NCI-H1105 (cell line): ENCODE results near the gene RCN2.

Experiments used
- DNase-seq: peaks from one replicate; lab custom pipeline; 2025; lab: John Stamatoyannopoulos, UW

The RCN2 gene

DNA sequence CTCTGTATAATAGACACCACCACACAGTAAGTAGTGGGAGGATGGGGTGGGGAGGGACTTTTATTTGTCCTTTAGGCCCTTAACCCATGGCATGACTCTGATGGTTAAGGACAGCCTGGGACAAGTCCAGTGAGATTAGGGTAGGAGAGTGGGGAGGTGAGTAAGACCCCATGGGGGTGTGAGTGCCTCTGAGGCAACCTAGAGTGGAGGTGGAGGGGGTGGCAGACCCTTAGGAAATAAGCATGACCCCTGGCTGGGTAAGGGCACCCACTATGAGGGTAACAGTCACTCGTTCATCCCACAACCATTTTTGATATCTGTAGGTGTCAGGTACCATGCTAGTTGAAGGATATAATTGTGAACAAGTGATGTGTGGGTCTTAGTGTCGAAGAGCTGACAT lies 42.4 kb downstream of the RCN2 start:
- DNase-seq = no peak

DNA sequence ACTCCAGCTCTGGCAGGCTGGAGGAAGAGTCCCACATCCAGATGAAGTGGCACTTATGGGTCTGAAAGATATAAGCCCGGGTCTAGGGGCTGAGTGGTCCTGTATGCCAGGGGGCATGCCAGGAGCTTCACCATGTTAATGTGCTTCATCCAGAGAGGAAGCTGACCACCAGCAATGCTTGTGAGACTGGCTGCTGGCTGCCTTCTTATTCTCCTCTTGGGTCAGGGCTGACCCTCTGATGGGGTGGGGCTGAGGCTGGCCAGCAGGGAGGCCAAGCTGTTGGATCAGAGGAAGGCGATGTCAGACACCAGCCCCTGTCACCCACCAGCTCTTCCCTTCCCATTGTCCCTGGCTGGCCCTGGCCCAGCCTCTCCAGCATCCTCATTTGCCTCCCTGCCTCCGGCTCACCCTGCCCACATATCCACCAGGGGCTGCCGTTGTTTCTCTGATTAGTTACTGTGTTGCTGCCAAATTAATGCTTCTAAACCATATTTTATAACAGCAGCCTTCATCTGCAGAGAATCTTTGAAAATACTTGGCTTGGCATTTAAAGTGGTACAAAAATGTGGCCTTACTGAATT lies 43.0 kb downstream of the RCN2 start:
- DNase-seq = no peak

DNA sequence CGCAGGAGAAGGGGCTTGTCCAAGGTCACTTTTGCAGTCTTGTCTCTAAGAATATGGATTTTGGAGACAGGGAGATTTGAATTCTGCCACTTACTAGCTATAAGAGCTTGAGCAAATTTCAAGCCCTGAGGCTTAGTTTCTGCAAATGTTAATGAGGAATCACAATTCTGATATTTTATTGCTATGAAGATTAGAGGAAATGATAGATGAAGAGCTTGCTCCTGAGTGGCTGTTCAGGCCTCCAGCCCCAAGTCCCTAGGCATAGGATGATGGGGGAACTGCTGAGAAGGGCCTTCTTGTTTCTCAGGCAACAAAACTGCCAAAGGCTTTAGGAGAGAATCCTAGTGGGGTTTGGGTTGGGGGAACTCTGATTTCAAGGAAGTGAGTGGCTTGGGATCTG lies 44.6 kb downstream of the RCN2 start:
- no peak for DNase-seq

DNA sequence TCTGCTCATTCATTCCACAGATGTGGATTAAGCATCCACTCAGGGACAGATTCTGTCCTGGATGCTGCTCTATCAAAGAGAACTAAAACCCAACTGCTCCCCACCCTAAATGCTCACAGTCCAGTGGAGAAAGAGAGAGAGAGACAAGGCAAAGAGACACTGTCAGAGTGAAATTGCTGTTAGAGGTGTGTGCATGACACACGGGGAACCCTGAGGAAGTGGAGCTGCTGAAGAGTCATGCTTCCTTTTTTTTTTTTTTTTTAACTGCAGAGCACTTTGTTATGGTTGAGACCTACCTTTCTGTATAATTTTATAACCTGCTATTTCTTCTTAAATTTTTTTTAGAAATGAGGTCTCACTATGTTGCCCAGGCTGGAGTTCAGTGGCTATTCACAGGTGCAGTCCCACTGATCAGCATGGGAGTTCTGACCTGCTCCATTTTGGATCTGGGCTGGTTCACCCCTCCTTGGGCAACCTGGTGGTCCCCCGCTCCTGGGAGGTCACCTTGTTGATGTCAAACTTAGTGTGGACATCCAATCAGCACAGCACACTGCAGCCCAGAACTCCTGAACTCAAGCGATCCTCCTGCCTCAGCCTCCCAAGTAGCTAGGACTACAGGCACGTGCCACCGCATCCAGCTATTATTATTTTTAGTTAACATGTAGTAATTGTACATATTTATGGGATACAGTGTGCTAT lies 45.2 kb downstream of the RCN2 start:
- DNase-seq = no peak

- no peak for DNase-seq
Measured at GRCh38 chr15:76978522-76979330, 47.2 kb downstream of the RCN2 start.

- DNase-seq = no peak
Measured at GRCh38 chr15:76979331-76979925, 47.9 kb downstream of the RCN2 start.

GRCh38 chr15:76979996-76980520 lies 48.5 kb downstream of the RCN2 start:
- no peak for DNase-seq

DNA sequence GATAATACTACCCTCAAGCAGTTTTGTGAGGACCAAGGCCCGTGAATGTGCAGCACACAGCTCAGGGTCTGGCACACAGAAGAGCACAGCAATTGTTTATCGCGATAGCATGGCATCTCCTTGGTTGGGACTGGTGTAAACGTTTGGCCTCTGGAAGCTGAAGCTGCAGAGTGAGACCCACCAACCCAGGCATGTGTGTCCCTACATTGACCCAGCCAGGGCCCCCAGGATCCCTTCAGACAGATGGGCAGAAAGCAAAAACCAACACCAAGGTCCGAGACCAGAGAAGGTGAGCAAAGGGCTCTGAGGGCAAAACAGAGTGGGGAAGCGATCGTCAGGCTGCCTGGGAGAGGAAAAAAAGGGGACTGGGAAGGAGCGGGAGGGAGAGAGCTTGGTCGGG lies 50.8 kb downstream of the RCN2 start:
- no peak for DNase-seq

DNA sequence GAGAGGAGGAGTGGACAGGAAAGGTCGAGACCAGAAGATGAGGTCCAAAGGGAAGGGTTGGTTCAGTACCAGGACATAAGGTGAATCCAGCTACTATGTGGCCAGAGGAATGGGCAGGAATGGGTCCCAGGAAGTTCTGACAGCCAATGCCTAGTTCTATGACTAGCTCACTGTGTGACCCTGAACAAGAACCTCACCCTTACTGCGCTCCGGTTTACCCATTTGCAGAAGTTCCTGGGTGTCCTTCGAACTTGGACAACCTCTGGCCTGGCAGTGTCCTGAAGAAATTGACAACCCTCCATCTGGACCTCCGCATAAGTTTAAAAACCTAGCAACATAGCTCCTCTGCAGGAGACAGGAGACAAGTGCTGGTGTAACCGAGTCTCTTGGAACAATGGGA lies 51.2 kb downstream of the RCN2 start:
- DNase-seq = no peak

DNA sequence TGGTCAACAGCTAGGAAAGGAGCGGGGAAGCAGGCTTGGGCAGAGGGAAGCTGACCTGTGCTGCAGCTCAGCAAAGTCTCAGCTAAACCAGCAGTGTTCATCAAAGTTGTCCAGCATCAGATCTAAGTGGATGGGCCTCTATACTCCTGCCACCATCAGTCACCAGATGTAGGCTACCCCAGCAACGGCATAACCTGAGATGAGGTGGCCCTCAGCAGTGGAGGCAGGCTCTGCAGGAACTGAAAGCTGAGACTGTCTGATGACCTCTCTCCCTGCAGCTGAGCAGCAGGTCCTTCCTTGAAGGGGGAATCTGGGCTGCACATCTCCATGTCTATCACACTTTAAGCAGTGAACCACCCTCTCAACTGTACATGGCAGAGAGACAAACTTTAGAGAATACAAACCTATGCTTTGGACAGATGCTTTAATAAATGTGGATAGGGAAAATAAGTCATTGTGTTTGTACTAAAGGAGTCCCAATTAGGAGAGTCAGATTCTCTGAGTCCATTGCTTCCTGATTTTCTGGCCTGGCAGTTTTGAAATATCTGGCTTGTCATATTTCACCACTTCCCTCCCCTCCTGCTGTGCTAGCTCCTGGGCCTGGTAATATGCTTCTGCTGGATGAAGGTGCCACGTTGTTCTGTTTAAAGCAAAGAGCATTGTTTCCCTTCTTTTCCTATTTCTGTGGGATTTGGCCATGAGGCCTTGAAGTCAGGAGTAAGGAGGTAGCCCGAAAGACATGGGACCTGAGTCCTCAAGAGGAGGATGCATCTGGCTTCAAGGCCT lies 52.2 kb downstream of the RCN2 start:
- DNase-seq = no peak

- no peak for DNase-seq
Measured at GRCh38 chr15:76986743-76987142, 55.2 kb downstream of the RCN2 start.

GRCh38 chr15:76987276-76987675 lies 55.7 kb downstream of the RCN2 start:
- no peak for DNase-seq

GRCh38 chr15:76987896-76988860 lies 56.6 kb downstream of the RCN2 start:
- DNase-seq = no peak

- DNase-seq = no peak
Measured at GRCh38 chr15:76988867-76989780, 57.6 kb downstream of the RCN2 start.

DNA sequence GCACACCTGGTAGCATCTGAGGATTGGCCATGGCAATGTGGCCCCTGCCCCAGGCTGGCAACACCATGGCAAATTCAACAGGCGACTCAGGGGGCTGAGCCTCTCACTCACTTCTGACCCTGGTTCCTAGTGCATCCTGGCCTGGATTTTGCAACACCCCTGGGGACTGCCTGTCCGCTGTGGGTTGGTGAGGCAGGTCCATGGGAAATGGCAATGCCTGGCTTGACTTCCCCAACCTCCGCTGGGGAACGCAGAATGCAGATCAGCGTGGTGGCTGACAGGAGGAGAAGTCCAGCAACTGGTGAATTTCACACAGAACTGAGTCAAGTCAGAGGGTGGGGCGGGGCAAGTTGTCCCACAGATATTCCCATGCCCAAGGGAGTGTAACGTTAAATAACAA lies 59.5 kb downstream of the RCN2 start:
- DNase-seq = no peak

DNA sequence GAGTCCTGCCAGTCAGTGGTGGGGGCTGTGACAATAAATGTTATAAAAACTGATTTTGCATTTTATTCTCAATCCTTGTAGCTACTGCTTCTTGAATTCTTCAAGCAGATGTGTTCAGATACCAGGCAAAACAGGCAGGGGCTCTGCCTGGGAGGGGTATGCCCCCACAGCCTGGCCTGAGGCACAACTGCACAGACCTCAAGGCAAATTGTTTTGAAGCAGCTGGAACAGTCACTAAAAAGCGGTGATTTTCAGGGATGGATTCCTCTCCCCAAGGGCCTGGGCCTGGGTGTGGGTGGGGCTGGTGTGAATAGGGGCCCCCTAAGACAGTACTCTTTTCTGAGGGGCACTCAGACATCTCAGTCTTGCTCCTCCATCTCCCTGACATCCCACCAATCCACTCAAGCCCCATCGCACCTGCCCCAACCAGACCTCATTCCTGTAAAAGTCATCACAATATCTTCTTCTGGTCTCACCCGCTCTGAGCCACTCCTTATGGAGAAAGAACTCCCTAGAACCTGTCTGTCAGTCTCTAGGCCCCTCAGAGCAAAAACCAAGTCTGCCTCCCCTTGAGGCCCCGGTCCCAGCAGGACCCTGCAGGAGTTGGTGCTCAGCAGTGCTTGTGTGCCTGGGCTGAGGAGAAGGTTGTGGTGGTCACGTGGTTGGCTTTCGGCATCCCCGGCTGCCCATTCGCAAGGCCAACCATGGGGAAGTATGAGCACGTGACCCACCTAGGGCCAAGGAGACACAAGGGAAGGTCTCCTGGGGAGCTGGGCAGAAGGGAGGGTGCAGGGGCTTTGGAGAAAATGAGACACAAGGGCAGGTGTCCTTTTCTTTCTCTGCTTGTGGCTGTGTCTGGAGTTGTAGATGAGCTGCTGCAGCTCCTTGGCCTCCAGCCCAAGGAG lies 60.4 kb downstream of the RCN2 start:
- no peak for DNase-seq

GRCh38 chr15:76993114-76993725 lies 61.7 kb downstream of the RCN2 start:
- DNase-seq = no peak

- DNase-seq = no peak
Measured at GRCh38 chr15:76994001-76994400, 62.5 kb downstream of the RCN2 start.
